Measurements from ENCODE around the gene ASB9. TPM values are rescaled to one million over a fixed set of nuclear protein-coding genes. Genes with fewer than 3 reads are reported as not detected.
A peak's percentile ranks its signal among the peaks of the same experiment; 100 is the strongest.
"Not testable (repeated sequence)": the region's sequence is repeated elsewhere in the genome, so short reads cannot be mapped to it uniquely, and the experiment has no call there.

The ASB9 gene
- total RNA-seq, 6 experiments from 2014 or later: 0.41 to 0.94 (median 0.58) TPM

GRCh38 chrX:15310117-15310516 is 40.2 kb upstream of the ASB9 start:
- peak; percentile 4 for DNase-seq
- H3K36me3 Mint-ChIP-seq (ENCODE audit: low read depth): no peaks in the 10 kb centered on the region
- H3K27me3 Mint-ChIP-seq (ENCODE audit: insufficient read depth): peaks cover 2% of the 10 kb centered on the region; the same call in 1 of the 2 replicates
- no peaks in the 10 kb centered on the region for H3K9me3 Mint-ChIP-seq
- no peak overlapping the region for H3K4me3 Mint-ChIP-seq
- TF ChIP-seq, protein P1, sequence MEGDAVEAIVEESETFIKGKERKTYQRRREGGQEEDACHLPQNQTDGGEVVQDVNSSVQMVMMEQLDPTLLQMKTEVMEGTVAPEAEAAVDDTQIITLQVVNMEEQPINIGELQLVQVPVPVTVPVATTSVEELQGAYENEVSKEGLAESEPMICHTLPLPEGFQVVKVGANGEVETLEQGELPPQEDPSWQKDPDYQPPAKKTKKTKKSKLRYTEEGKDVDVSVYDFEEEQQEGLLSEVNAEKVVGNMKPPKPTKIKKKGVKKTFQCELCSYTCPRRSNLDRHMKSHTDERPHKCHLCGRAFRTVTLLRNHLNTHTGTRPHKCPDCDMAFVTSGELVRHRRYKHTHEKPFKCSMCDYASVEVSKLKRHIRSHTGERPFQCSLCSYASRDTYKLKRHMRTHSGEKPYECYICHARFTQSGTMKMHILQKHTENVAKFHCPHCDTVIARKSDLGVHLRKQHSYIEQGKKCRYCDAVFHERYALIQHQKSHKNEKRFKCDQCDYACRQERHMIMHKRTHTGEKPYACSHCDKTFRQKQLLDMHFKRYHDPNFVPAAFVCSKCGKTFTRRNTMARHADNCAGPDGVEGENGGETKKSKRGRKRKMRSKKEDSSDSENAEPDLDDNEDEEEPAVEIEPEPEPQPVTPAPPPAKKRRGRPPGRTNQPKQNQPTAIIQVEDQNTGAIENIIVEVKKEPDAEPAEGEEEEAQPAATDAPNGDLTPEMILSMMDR (IDR thresholded peaks at IDR 0.05): no peak
- H3K4me1 Mint-ChIP-seq (ENCODE audit: low read depth): no peaks in the 10 kb centered on the region
- H3K27ac Mint-ChIP-seq: no peak overlapping the region

DNA sequence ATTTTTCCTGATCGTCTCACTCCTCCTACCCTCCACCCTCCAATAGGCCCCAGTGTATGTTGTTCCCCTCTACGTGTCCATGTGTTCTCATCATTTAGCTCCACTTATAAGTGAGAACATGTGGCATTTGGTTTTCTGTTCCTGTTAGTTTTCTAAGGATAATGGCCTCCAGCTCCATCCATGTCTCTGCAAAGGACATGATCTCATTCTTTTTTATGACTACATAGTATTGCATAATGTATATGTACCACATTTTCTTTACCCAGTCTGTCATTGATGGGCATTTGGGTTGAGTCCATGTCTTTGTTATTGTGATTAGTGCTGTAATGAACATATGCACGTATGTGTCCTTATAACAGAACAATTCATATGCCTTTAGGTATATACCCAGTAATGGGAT is 36.0 kb upstream of the ASB9 start:
- not testable (repeated sequence) for H3K4me3 Mint-ChIP-seq; H3K9me3 Mint-ChIP-seq; H3K36me3 Mint-ChIP-seq (ENCODE audit: low read depth); DNase-seq; H3K27ac Mint-ChIP-seq; H3K4me1 Mint-ChIP-seq (ENCODE audit: low read depth); H3K27me3 Mint-ChIP-seq (ENCODE audit: insufficient read depth)

- no peak overlapping the region for H3K4me3 Mint-ChIP-seq
- no peaks in the 10 kb centered on the region for H3K4me1 Mint-ChIP-seq (ENCODE audit: low read depth)
- H3K9me3 Mint-ChIP-seq: no peaks in the 10 kb centered on the region
- DNase-seq: no peak
- no peak overlapping the region for H3K27ac Mint-ChIP-seq
- TF ChIP-seq, protein P1 (IDR thresholded peaks at IDR 0.05): no peak
- no peaks in the 10 kb centered on the region for H3K27me3 Mint-ChIP-seq (ENCODE audit: insufficient read depth)
- no peaks in the 10 kb centered on the region for H3K36me3 Mint-ChIP-seq (ENCODE audit: low read depth)
Measured at GRCh38 chrX:15301924-15302323, 32.0 kb upstream of the ASB9 start.

DNA sequence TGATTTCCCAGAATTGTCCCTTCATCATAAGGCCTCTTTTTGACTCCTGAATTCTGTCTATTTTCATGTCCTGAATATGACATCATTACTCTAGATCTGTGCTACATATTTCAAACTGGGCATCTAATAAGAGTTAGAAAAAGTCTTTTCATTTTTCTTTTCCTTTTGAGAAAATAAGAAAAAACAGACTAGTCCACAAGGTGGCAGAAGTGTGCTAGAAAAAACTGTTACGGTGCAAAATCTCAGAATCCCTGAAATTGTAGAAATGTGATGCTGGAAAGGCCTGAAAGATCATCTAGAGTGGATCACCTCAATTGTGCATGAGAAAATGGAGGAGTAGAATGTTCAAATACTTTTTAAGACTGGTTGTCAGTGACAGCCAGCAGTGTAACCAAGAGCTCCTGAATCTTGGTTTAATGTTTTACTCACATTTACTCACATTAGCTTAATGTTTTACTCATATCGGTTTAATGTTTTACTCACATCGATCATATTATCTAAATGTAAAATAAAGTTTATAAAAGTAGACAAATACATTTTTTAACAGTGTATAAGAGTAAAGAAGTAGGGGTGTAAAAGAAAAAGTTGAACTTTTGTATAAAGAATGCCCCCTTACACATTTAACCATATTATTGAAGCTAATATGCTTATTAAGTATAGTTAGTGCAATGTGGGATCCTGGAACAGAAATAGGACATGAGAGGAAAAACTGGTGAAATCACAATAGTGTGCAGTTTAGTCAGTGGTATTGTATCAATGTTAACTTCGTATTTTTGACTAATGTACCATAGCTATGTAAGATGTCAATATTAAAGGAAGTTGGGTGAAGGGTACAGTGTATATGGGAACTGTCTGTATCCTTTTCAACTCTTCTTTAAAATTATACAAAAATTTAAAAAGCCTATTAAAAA is 30.3 kb upstream of the ASB9 start:
- Mint-ChIP-seq H3K27me3 (ENCODE audit: insufficient read depth) (no peaks in the 10 kb centered on the region; the same call in 1 of the 2 replicates), H3K4me1 (ENCODE audit: low read depth) (no peaks in the 10 kb centered on the region), H3K4me3 (no peak overlapping the region), H3K36me3 (ENCODE audit: low read depth) (no peaks in the 10 kb centered on the region), H3K9me3 (no peaks in the 10 kb centered on the region), H3K27ac (no peak overlapping the region)
- TF ChIP-seq, protein P1 (IDR thresholded peaks at IDR 0.05): peak; percentile 73
- peak; percentile 2 for DNase-seq

- Mint-ChIP-seq H3K4me3 (no peak overlapping the region), H3K36me3 (ENCODE audit: low read depth) (no peaks in the 10 kb centered on the region), H3K9me3 (no peaks in the 10 kb centered on the region), H3K4me1 (ENCODE audit: low read depth) (no peaks in the 10 kb centered on the region), H3K27me3 (ENCODE audit: insufficient read depth) (peaks cover 2% of the 10 kb centered on the region), H3K27ac (no peak overlapping the region)
- no peak for DNase-seq
- TF ChIP-seq, protein P1 (IDR thresholded peaks at IDR 0.05): no peak
Measured at GRCh38 chrX:15298780-15299179, 28.9 kb upstream of the ASB9 start.

DNA sequence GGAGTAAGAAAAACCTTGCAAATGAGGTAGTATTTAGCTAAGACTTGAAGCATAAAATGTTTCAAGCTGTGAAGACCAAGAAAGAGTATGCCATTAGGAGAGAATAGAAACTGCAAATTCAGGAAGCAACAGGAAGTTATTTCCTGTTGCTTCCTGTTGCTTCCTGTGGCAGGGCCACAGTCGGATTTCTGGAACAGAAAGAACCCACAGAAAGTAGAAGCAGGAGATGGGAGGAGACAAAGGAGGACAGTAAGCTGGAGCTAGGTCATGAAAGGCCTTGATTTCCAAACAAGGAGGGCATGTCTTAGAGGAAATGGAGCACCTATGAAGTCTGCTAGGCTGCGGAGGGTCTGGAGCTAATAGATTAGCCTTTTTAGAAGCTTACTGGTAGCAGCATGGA is 28.3 kb upstream of the ASB9 start:
- peak overlapping the region; percentile 6; the same call in 1 of the 2 replicates for H3K27ac Mint-ChIP-seq
- H3K4me3 Mint-ChIP-seq: no peak overlapping the region
- DNase-seq: no peak
- TF ChIP-seq, protein P1 (IDR thresholded peaks at IDR 0.05): no peak
- no peaks in the 10 kb centered on the region for H3K36me3 Mint-ChIP-seq (ENCODE audit: low read depth)
- H3K9me3 Mint-ChIP-seq: no peaks in the 10 kb centered on the region
- H3K27me3 Mint-ChIP-seq (ENCODE audit: insufficient read depth): peaks cover 2% of the 10 kb centered on the region
- H3K4me1 Mint-ChIP-seq (ENCODE audit: low read depth): peaks cover 5% of the 10 kb centered on the region

Data from HFFc6 (cell line).